Astrocyte (in vitro differentiated cells and primary cell): ENCODE data around the gene FCRLA. TPM values are rescaled to one million over a fixed set of nuclear protein-coding genes. Genes with fewer than 3 reads are reported as not detected.

Source experiments
- DNase-seq: peaks from one replicate; pipeline ENCODE4 v3.0.0-alpha.2; 2010; ENCODE audit warnings: low read depth
- FAIRE-seq: peaks from 2 replicates; lab custom pipeline; 2011; peaks lifted over from hg19 to GRCh38; lab: Jason Lieb, UNC
- H2AFZ ChIP-seq: 2 replicates; pipeline ENCODE4 v1.6.0; 2012; ENCODE audit warnings: low read depth, low read length, inconsistent platforms
- H3K27ac ChIP-seq: 2 replicates; pipeline ENCODE4 v1.5.1; 2011; ENCODE audit warnings: low read depth, low read length, inconsistent platforms
- H3K27me3 ChIP-seq: 2 replicates; pipeline ENCODE4 v1.6.0; 2011; ENCODE audit warnings: low read length, inconsistent platforms; ENCODE audit not compliant: insufficient read depth
- H3K36me3 ChIP-seq: 2 replicates; pipeline ENCODE4 v1.5.1; 2011; ENCODE audit warnings: low read length, inconsistent platforms; ENCODE audit not compliant: insufficient read depth
- H3K4me1 ChIP-seq: 2 replicates; pipeline ENCODE4 v1.5.1; 2011; ENCODE audit warnings: low read length, inconsistent platforms; ENCODE audit not compliant: insufficient read depth
- H3K4me2 ChIP-seq: 2 replicates; pipeline ENCODE4 v1.6.0; 2012; ENCODE audit warnings: low read length, inconsistent platforms
- H3K4me3 ChIP-seq: 2 replicates; pipeline ENCODE4 v1.5.1; 2011; ENCODE audit warnings: low read depth, mild to moderate bottlenecking, low read length, inconsistent platforms; ENCODE audit not compliant: insufficient read depth
- H3K79me2 ChIP-seq: 2 replicates; pipeline ENCODE4 v1.6.0; 2012; ENCODE audit warnings: mild to moderate bottlenecking, low read length, inconsistent platforms; ENCODE audit not compliant: insufficient read depth
- H3K9ac ChIP-seq: 2 replicates; pipeline ENCODE4 v1.6.0; 2012; ENCODE audit warnings: mild to moderate bottlenecking, low read length, inconsistent platforms
- H3K9me3 ChIP-seq: 2 replicates; pipeline ENCODE4 v1.5.1; 2012; ENCODE audit warnings: low read depth, mild to moderate bottlenecking, low read length, inconsistent platforms; ENCODE audit not compliant: insufficient read depth
- H4K20me1 ChIP-seq: 2 replicates; pipeline ENCODE4 v1.6.0; 2012; ENCODE audit warnings: low read length, inconsistent platforms; ENCODE audit not compliant: insufficient read depth
- H3K27ac Mint-ChIP-seq: one replicate; pipeline ENCODE4 v1.8.0; 2021; ENCODE audit warnings: mild to moderate bottlenecking, mixed read lengths; ENCODE audit not compliant: unreplicated experiment
- H3K27me3 Mint-ChIP-seq: one replicate; pipeline ENCODE4 v1.8.0; 2021; ENCODE audit warnings: low read depth, mixed read lengths; ENCODE audit not compliant: unreplicated experiment
- H3K36me3 Mint-ChIP-seq: one replicate; pipeline ENCODE4 v1.8.0; 2021; ENCODE audit warnings: low read depth, mixed read lengths; ENCODE audit not compliant: unreplicated experiment
- H3K4me1 Mint-ChIP-seq: one replicate; pipeline ENCODE4 v1.8.0; 2021; ENCODE audit warnings: low read depth, mixed read lengths; ENCODE audit not compliant: unreplicated experiment
- H3K4me3 Mint-ChIP-seq: one replicate; pipeline ENCODE4 v1.8.0; 2021; ENCODE audit warnings: mild to moderate bottlenecking, moderate library complexity, mixed read lengths; ENCODE audit not compliant: unreplicated experiment
- H3K9me3 Mint-ChIP-seq: one replicate; pipeline ENCODE4 v1.8.0; 2021; ENCODE audit warnings: mild to moderate bottlenecking, mixed read lengths; ENCODE audit not compliant: unreplicated experiment
- EZH2 ChIP-seq: IDR thresholded peaks from 2 replicates; pipeline ENCODE4 v1.6.1; 2012; ENCODE audit warnings: mild to moderate bottlenecking, low read length, inconsistent platforms; ENCODE audit not compliant: insufficient read depth
- total RNA-seq: library from RNA; stranded (reverse); gene quantifications from 2 replicates; pipeline ENCODE4 v1.2.1, GENCODE V29; 2021
- TF ChIP-seq, protein P1 (sequence below): IDR thresholded peaks from 2 replicates; pipeline ENCODE4 v1.5.1; 2011; ENCODE audit warnings: low read depth, mild to moderate bottlenecking, inconsistent platforms, low read length, moderate library complexity; ENCODE audit not compliant: insufficient read depth

Gene FCRLA
- total RNA-seq, 1 donor from 2014 or later, result 0.45 TPM

DNA sequence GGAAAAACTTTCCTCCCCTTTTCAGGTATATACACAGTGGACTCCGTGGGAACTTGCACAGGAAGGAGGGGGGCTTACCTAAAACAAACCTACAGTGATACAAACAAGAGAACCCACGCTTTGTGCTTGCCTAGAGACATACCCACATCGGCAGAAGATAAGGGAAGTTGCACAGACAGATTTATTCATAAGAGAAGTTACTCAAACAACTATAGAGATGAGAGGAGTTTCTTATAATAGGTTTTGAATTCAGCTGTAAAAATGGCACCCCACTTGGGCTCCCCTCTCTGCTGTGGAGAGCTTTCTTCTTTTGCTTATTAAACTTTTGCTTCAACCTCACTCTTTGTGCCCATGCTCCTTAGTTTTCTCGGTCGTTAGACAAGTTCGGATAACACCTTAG lies 40.8 kb downstream of the FCRLA start:
- FAIRE-seq, result no peak
- Histone ChIP-seq H3K4me2 (no peak overlapping the region), H3K9me3 (no peaks in the 10 kb centered on the region), H3K27ac (no peak overlapping the region), H2AFZ (no peak overlapping the region), H3K36me3 (peaks cover 14% of the 10 kb centered on the region), H3K4me1 (peaks cover 5% of the 10 kb centered on the region), H4K20me1 (peaks cover 10% of the 10 kb centered on the region), H3K4me3 (no peak overlapping the region), H3K79me2 (peaks cover 29% of the 10 kb centered on the region), H3K9ac (no peak overlapping the region), H3K27me3 (no peaks in the 10 kb centered on the region)
- no peak overlapping the region for H3K4me3 Mint-ChIP-seq
- H3K9me3 Mint-ChIP-seq, result peaks cover 2% of the 10 kb centered on the region
- no peak for DNase-seq
- TF ChIP-seq, protein P1, sequence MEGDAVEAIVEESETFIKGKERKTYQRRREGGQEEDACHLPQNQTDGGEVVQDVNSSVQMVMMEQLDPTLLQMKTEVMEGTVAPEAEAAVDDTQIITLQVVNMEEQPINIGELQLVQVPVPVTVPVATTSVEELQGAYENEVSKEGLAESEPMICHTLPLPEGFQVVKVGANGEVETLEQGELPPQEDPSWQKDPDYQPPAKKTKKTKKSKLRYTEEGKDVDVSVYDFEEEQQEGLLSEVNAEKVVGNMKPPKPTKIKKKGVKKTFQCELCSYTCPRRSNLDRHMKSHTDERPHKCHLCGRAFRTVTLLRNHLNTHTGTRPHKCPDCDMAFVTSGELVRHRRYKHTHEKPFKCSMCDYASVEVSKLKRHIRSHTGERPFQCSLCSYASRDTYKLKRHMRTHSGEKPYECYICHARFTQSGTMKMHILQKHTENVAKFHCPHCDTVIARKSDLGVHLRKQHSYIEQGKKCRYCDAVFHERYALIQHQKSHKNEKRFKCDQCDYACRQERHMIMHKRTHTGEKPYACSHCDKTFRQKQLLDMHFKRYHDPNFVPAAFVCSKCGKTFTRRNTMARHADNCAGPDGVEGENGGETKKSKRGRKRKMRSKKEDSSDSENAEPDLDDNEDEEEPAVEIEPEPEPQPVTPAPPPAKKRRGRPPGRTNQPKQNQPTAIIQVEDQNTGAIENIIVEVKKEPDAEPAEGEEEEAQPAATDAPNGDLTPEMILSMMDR, result no peak
- no peak for TF ChIP-seq EZH2
- H3K4me1 Mint-ChIP-seq, result peaks cover 16% of the 10 kb centered on the region
- no peak overlapping the region for H3K27ac Mint-ChIP-seq
- H3K36me3 Mint-ChIP-seq, result no peaks in the 10 kb centered on the region
- no peaks in the 10 kb centered on the region for H3K27me3 Mint-ChIP-seq

DNA sequence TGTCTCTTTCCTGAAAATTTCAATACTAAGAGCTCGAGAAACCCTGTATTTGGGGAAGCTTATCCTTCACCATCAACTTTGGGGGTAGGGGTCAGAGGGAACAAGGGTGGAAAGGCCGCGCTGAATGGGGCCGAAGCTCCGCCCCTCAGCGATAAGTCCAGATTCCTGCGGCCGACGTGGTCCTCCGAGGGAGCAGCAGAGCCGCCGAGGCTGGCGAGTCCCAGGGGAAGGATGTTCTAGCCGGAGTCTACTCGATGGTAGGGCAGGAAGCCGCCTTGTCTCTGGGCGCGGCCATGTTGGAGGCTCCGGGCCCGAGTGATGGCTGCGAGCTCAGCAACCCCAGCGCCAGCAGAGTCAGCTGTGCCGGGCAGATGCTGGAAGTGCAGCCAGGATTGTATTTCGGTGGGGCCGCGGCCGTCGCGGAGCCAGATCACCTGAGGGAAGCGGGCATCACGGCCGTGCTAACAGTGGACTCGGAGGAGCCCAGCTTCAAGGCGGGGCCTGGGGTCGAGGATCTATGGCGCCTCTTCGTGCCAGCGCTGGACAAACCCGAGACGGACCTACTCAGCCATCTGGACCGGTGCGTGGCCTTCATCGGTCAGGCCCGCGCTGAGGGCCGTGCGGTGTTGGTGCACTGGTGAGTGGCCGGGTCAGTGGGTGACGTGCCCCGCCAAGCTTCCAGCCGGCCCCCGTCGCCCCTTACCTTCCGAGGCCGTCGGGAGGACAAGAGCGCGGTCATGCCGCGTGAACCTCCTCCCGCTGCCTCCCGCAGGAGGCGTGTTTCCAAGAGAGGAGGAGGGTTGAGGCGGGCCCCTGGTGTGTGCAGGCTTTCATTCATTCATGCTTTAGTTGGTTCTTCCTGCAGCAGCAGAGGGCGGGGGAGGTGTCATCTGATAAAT lies 42.7 kb downstream of the FCRLA start, which contains the start of gene DUSP12:
Gene DUSP12 (plus strand): TSS at position 278 of the 899 bp plus-strand sequence. CDS start 16 bp downstream, at position 294.
- no peaks in the 10 kb centered on the region for H3K9me3 ChIP-seq
- H3K79me2 ChIP-seq, result peaks cover 47% of the 10 kb centered on the region
- H3K4me1 Mint-ChIP-seq, result peaks cover 9% of the 10 kb centered on the region
- TF ChIP-seq, protein P1, result no peak
- TF ChIP-seq EZH2, result no peak
- peak within 1 kb of the TSS; percentile 97 for H3K4me3 ChIP-seq
- H3K4me3 Mint-ChIP-seq, result peak within 1 kb of the TSS; percentile 94
- peaks cover 32% of the 10 kb centered on the region for H3K36me3 ChIP-seq
- no peaks in the 10 kb centered on the region for H3K27me3 ChIP-seq
- no peak for FAIRE-seq
- peaks cover 4% of the 10 kb centered on the region for H3K36me3 Mint-ChIP-seq
- H3K27ac ChIP-seq, result peak within 1 kb of the TSS; percentile 98
- H3K4me2 ChIP-seq, result peak within 1 kb of the TSS; percentile 89
- peak within 1 kb of the TSS; percentile 98 for H3K9ac ChIP-seq
- H4K20me1 ChIP-seq, result peaks cover 18% of the 10 kb centered on the region
- peak within 1 kb of the TSS; percentile 96 for H3K27ac Mint-ChIP-seq
- H3K9me3 Mint-ChIP-seq, result no peaks in the 10 kb centered on the region
- peak; percentile 92 for DNase-seq
- peaks cover 5% of the 10 kb centered on the region for H3K4me1 ChIP-seq
- H2AFZ ChIP-seq, result peak within 1 kb of the TSS; percentile 97
- H3K27me3 Mint-ChIP-seq, result no peaks in the 10 kb centered on the region
